ENCODE results near the gene TIPIN.

GRCh38 chr15:66288551-66289185 lies 67.8 kb downstream of the TIPIN start:
- TF ChIP-seq POLR2A (IDR thresholded peaks at IDR 0.05; ENCODE audit: low read depth) (no peak), CTCF (IDR thresholded peaks at IDR 0.05) (no peak)

All from esophagus muscularis mucosa (tissue), 3 donors.